ENCODE results near the gene ARHGAP12. TPM values are rescaled to one million over a fixed set of nuclear protein-coding genes. Genes with fewer than 3 reads are reported as not detected.

Gene ARHGAP12
- total and polyA plus RNA-seq, 2 experiments from 2014 or later, result 20.1 to 43.3 TPM

- Histone ChIP-seq H3K9ac (no peak overlapping the region), H3K4me2 (ENCODE audit: unreplicated experiment) (peak overlapping the region; percentile 43), H3K9me2 (ENCODE audit: insufficient read depth) (no peaks in the 10 kb centered on the region), H3K9me3 (ENCODE audit: low read depth) (no peaks in the 10 kb centered on the region), H3K4me3 (no peak overlapping the region), H3K27me3 (replicated peaks; ENCODE audit: insufficient read depth) (no peaks in the 10 kb centered on the region), H3K27ac (no peak overlapping the region), H2AFZ (no peak overlapping the region), H4K20me1 (ENCODE audit: insufficient read depth) (peaks cover 7% of the 10 kb centered on the region; the same call in 1 of the 2 replicates), H3K79me2 (ENCODE audit: insufficient read depth) (peaks cover 96% of the 10 kb centered on the region), H3F3A (ENCODE audit: insufficient read depth) (peaks cover 8% of the 10 kb centered on the region; the same call in 1 of the 2 replicates), H3K4me1 (ENCODE audit: insufficient read depth) (peaks cover 25% of the 10 kb centered on the region), H3K36me3 (ENCODE audit: low read depth) (no peaks in the 10 kb centered on the region)
- in situ Hi-C loops (cut with MboI), result no loop called here
- TF ChIP-seq EZH2phosphoT487 (IDR thresholded peaks at IDR 0.05; ENCODE audit: insufficient read depth, low read depth) (no peak), EZH2 (IDR thresholded peaks at IDR 0.05; ENCODE audit: insufficient read depth, poor library complexity, severe bottlenecking) (no peak)
- peak; percentile 28 for DNase-seq
- 71 to 77% methylated on average over 6 of the region's 6 CpGs for WGBS, 2 experiments (ENCODE audit: low coverage in 1 of 2, low lambda C conversion rate in 2 of 2, missing lambda C conversion rate in 2 of 2)
Measured at GRCh38 chr10:31876652-31877352, 51.8 kb downstream of the ARHGAP12 start.

- H3K9ac ChIP-seq, result no peak overlapping the region
- DNase-seq, result no peak
- no peak overlapping the region for H2AFZ ChIP-seq
- no peaks in the 10 kb centered on the region for H3K9me2 ChIP-seq (ENCODE audit: insufficient read depth)
- no peaks in the 10 kb centered on the region for H3K9me3 ChIP-seq (ENCODE audit: low read depth)
- no peaks in the 10 kb centered on the region for H3K36me3 ChIP-seq (ENCODE audit: low read depth)
- no peaks in the 10 kb centered on the region for H3K27me3 ChIP-seq (replicated peaks; ENCODE audit: insufficient read depth)
- 94 to 99% methylated on average over 2 of the region's 2 CpGs for WGBS, 2 experiments (ENCODE audit: low coverage in 1 of 2, low lambda C conversion rate in 2 of 2, missing lambda C conversion rate in 2 of 2)
- no peak overlapping the region for H3K27ac ChIP-seq
- no peak for TF ChIP-seq EZH2 (IDR thresholded peaks at IDR 0.05; ENCODE audit: insufficient read depth, poor library complexity, severe bottlenecking)
- no peak for TF ChIP-seq EZH2phosphoT487 (IDR thresholded peaks at IDR 0.05; ENCODE audit: insufficient read depth, low read depth)
- H3K4me3 ChIP-seq, result no peak overlapping the region
- H3F3A ChIP-seq (ENCODE audit: insufficient read depth), result no peaks in the 10 kb centered on the region; the same call in 1 of the 2 replicates
- H3K79me2 ChIP-seq (ENCODE audit: insufficient read depth), result peaks cover 98% of the 10 kb centered on the region
- H4K20me1 ChIP-seq (ENCODE audit: insufficient read depth), result peaks cover 7% of the 10 kb centered on the region; the same call in 1 of the 2 replicates
- 0 out of 2 replicates have a peak, but pooled peaks cover 15% of the 10 kb centered on the region for H3K4me1 ChIP-seq (ENCODE audit: insufficient read depth)
- H3K4me2 ChIP-seq (ENCODE audit: unreplicated experiment), result no peak overlapping the region
- in situ Hi-C loops (cut with MboI), result no loop called here
Measured at GRCh38 chr10:31875608-31876007, 53.0 kb downstream of the ARHGAP12 start.

GRCh38 chr10:31873724-31874123, 54.9 kb downstream of the ARHGAP12 start:
- no peaks in the 10 kb centered on the region for H3K36me3 ChIP-seq (ENCODE audit: low read depth)
- WGBS, 2 experiments (ENCODE audit: low coverage in 1 of 2, low lambda C conversion rate in 2 of 2, missing lambda C conversion rate in 2 of 2), result 97 to 100% methylated on average over 1 of the region's 1 CpG

GRCh38 chr10:31871266-31872065, 57.2 kb downstream of the ARHGAP12 start:
- Histone ChIP-seq H3K79me2 (ENCODE audit: insufficient read depth) (peaks cover 100% of the 10 kb centered on the region), H3K4me2 (ENCODE audit: unreplicated experiment) (no peak overlapping the region), H3K27ac (no peak overlapping the region), H3K4me3 (no peak overlapping the region), H4K20me1 (ENCODE audit: insufficient read depth) (peaks cover 7% of the 10 kb centered on the region), H3K9ac (no peak overlapping the region), H3K9me2 (ENCODE audit: insufficient read depth) (no peaks in the 10 kb centered on the region), H2AFZ (no peak overlapping the region), H3K27me3 (replicated peaks; ENCODE audit: insufficient read depth) (no peaks in the 10 kb centered on the region), H3K4me1 (ENCODE audit: insufficient read depth) (peaks cover 11% of the 10 kb centered on the region; the same call in 1 of the 2 replicates), H3K36me3 (ENCODE audit: low read depth) (no peaks in the 10 kb centered on the region), H3K9me3 (ENCODE audit: low read depth) (no peaks in the 10 kb centered on the region), H3F3A (ENCODE audit: insufficient read depth) (peaks cover 10% of the 10 kb centered on the region; the same call in 1 of the 2 replicates)
- 54 to 60% methylated on average over 7 of the region's 7 CpGs for WGBS, 2 experiments (ENCODE audit: low coverage in 1 of 2, low lambda C conversion rate in 2 of 2, missing lambda C conversion rate in 2 of 2)
- in situ Hi-C loops (cut with MboI), result no loop called here
- no peak for TF ChIP-seq EZH2phosphoT487 (IDR thresholded peaks at IDR 0.05; ENCODE audit: insufficient read depth, low read depth)
- TF ChIP-seq EZH2 (IDR thresholded peaks at IDR 0.05; ENCODE audit: insufficient read depth, poor library complexity, severe bottlenecking), result no peak
- peak; percentile 13 for DNase-seq

More at GRCh38 chr10:31873724-31874123, 54.9 kb downstream of the ARHGAP12 start:
- peaks cover 7% of the 10 kb centered on the region; the same call in 1 of the 2 replicates for H4K20me1 ChIP-seq (ENCODE audit: insufficient read depth)
- H3K79me2 ChIP-seq (ENCODE audit: insufficient read depth), result peaks cover 98% of the 10 kb centered on the region
- no peak overlapping the region for H3K4me3 ChIP-seq
- DNase-seq, result no peak
- H3K27me3 ChIP-seq (replicated peaks; ENCODE audit: insufficient read depth), result no peaks in the 10 kb centered on the region
- no peak for TF ChIP-seq EZH2phosphoT487 (IDR thresholded peaks at IDR 0.05; ENCODE audit: insufficient read depth, low read depth)
- no peak for TF ChIP-seq EZH2 (IDR thresholded peaks at IDR 0.05; ENCODE audit: insufficient read depth, poor library complexity, severe bottlenecking)
- no peak overlapping the region for H3K4me2 ChIP-seq (ENCODE audit: unreplicated experiment)
- H2AFZ ChIP-seq, result no peak overlapping the region
- H3K27ac ChIP-seq, result no peak overlapping the region
- no peaks in the 10 kb centered on the region; the same call in 1 of the 2 replicates for H3F3A ChIP-seq (ENCODE audit: insufficient read depth)
- H3K9me2 ChIP-seq (ENCODE audit: insufficient read depth), result no peaks in the 10 kb centered on the region
- no peak overlapping the region for H3K9ac ChIP-seq
- H3K9me3 ChIP-seq (ENCODE audit: low read depth), result no peaks in the 10 kb centered on the region
- in situ Hi-C loops (cut with MboI), result no loop called here
- H3K4me1 ChIP-seq (ENCODE audit: insufficient read depth), result 0 out of 2 replicates have a peak, but pooled peaks cover 15% of the 10 kb centered on the region
